Measurements from ENCODE around the gene GRIA3.

DNA sequence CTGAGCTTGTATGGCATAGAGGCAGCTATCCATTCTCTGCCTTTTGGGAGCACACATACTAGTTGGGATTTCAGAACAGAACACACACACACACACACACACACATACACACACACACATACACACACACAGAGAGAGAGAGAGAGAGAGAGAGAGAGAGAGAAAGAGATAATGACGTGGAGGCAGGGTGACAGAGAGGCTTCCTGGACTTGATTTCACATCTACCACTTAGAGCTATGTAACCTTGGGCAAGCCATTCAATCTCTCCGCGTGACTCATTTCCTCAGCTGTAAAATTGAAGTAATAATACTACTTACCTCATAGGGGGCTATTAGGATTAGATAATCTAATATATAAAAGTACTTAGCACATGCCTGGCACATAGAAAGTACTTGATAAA, 12.3 kb upstream of the GRIA3 start:
- TF ChIP-seq EZH2 (IDR thresholded peaks at IDR 0.05; ENCODE audit: low read depth) (no peak), CTCF (conservative IDR thresholded peaks at IDR 0.05) (no peak)

Measured in PC-9 (cell line).